K562 (cell line): Measurements from ENCODE around the gene DIPK1A. TPM values are rescaled to one million over a fixed set of nuclear protein-coding genes. Genes with fewer than 3 reads are reported as not detected.

Source experiments
- HCFC1 ChIP-seq: IDR thresholded peaks from 2 replicates; pipeline ENCODE4 v1.6.1; 2012; ENCODE audit warnings: low read depth, low read length, improper control_type of control experiment
- HDGF ChIP-seq: fragments of 450-650 bp; IDR thresholded peaks from 2 replicates; pipeline ENCODE4 v1.6.1; 2016
- HIVEP1 ChIP-seq: fragments of 250-450 bp; sonication (Bioruptor Pico); IDR thresholded peaks from 2 replicates; pipeline ENCODE4 v1.4.0; 2020; ENCODE audit warnings: mild to moderate bottlenecking
- HSF4 ChIP-seq: fragments of 250-450 bp; sonication (Bioruptor Pico); IDR thresholded peaks from 2 replicates; pipeline ENCODE4 v2.1.2; 2022; ENCODE audit warnings: mild to moderate bottlenecking, moderate library complexity, borderline replicate concordance
- ILF3 ChIP-seq: fragments of 450-650 bp; IDR thresholded peaks from 2 replicates; pipeline ENCODE4 v1.6.1; 2018; ENCODE audit warnings: antibody characterized with exemption, mild to moderate bottlenecking, moderate library complexity, borderline replicate concordance
- NFRKB ChIP-seq: fragments of 450-650 bp; IDR thresholded peaks from 2 replicates; pipeline ENCODE4 v1.6.1; 2016; ENCODE audit warnings: low read depth
- NFYB ChIP-seq: IDR thresholded peaks from 2 replicates; pipeline ENCODE4 v1.6.1; 2011; ENCODE audit warnings: mild to moderate bottlenecking, moderate library complexity; ENCODE audit not compliant: insufficient read length; ENCODE audit errors: extremely low read depth
- PTBP1 ChIP-seq: fragments of 200-400 bp; formaldehyde crosslinking; IDR thresholded peaks from 2 replicates; pipeline ENCODE4 v1.6.1; 2017; ENCODE audit warnings: low read depth, low read length
- RBM15 ChIP-seq: fragments of 200-400 bp; formaldehyde crosslinking; IDR thresholded peaks from 2 replicates; pipeline ENCODE4 v1.6.1; 2018; ENCODE audit warnings: mild to moderate bottlenecking, low read length, moderate library complexity; ENCODE audit not compliant: insufficient read depth
- SMARCB1 ChIP-seq: IDR thresholded peaks from 2 replicates; pipeline ENCODE4 v1.6.1; 2011; ENCODE audit warnings: improper control_type of control experiment, low read depth; ENCODE audit not compliant: insufficient read length
- ZFP36 ChIP-seq: fragments of 150-350 bp; IDR thresholded peaks from 2 replicates; pipeline ENCODE4 v1.6.1; 2018; ENCODE audit warnings: low read length, low read depth; ENCODE audit not compliant: partially characterized antibody
- ZNF764 ChIP-seq: fragments of 250-450 bp; sonication (Bioruptor Pico); IDR thresholded peaks from 2 replicates; pipeline ENCODE4 v1.4.0; 2020; ENCODE audit warnings: low read depth, mild to moderate bottlenecking, moderate library complexity
- polyA plus RNA-seq, 8 experiments: library from polyadenylated mRNA; depleted of rRNA in 4 of 8; stranded (reverse) in 5 of 8; unstranded in 3 of 8; fragments of >200 nt; fragmentation: Nextera tagmentation in 2 of 8; fragmentation: Illumina TruSeq in 1 of 8; extraction: Ambion mirVana in 2 of 8; extraction: Trizol in 1 of 8; gene quantifications; 2 replicates each; pipeline versions ENCODE4 v1.2.1 to v1.2.3, GENCODE V29; 2011 to 2014; ENCODE audit warnings: inconsistent platforms in 1 of 8, missing spikeins in 1 of 8
- total RNA-seq, 7 experiments: library from RNA; depleted of rRNA in 6 of 7; stranded (reverse); fragments of >200 nt in 6 of 7; fragmentation: Illumina TruSeq in 2 of 7; extraction: Trizol in 2 of 7; gene quantifications; 2 replicates each; pipeline versions ENCODE4 v1.2.1 to v1.2.3, GENCODE V29; 2011 to 2021; ENCODE audit warnings: low replicate concordance in 1 of 7
- TF ChIP-seq, protein P1 (sequence below): sonication (generic); formaldehyde crosslinking; IDR thresholded peaks from 2 replicates; pipeline ENCODE4 v1.8.0; 2022; ENCODE audit warnings: mild to moderate bottlenecking, missing genetic modification reagents
- TF ChIP-seq, protein P2 (sequence below): fragments of 450-650 bp; IDR thresholded peaks from 2 replicates; pipeline ENCODE4 v1.6.1; 2017; ENCODE audit warnings: antibody characterized with exemption
- TF ChIP-seq, protein P3 (sequence below): fragments of 450-650 bp; IDR thresholded peaks from 2 replicates; pipeline ENCODE4 v1.7.0; 2016; ENCODE audit warnings: borderline replicate concordance
- TF ChIP-seq, protein P4 (sequence below): sonication (generic); IDR thresholded peaks from 2 replicates; pipeline ENCODE4 v1.6.1; 2016
- TF ChIP-seq, protein P5 (sequence below): fragments of 250-450 bp; sonication (Bioruptor Pico); IDR thresholded peaks from 2 replicates; pipeline ENCODE4 v1.8.0; 2021; ENCODE audit warnings: borderline replicate concordance, mild to moderate bottlenecking, moderate library complexity; ENCODE audit not compliant: poor library complexity, severe bottlenecking
- TF ChIP-seq, protein P6 (sequence below), 2 experiments: fragments of 200-800 bp in 1 of 2; sonication (Bioruptor generic) in 1 of 2; sonication (generic) in 1 of 2; formaldehyde crosslinking in 1 of 2; IDR thresholded peaks in 1 of 2; conservative IDR thresholded peaks in 1 of 2; 2 replicates each; pipeline versions ENCODE4 v1.5.0 to v1.6.1; 2016 to 2020; ENCODE audit warnings: missing compliant biosample characterization in 1 of 2, missing genetic modification characterization in 1 of 2, missing genetic modification reagents in 1 of 2

DIPK1A gene
- total and polyA plus RNA-seq, 9 of the 15 experiments (the other 6 are each of a cell fraction or from before 2014, with no cell fraction given) = 0.54 to 2.5 (median 1.3) TPM

DNA sequence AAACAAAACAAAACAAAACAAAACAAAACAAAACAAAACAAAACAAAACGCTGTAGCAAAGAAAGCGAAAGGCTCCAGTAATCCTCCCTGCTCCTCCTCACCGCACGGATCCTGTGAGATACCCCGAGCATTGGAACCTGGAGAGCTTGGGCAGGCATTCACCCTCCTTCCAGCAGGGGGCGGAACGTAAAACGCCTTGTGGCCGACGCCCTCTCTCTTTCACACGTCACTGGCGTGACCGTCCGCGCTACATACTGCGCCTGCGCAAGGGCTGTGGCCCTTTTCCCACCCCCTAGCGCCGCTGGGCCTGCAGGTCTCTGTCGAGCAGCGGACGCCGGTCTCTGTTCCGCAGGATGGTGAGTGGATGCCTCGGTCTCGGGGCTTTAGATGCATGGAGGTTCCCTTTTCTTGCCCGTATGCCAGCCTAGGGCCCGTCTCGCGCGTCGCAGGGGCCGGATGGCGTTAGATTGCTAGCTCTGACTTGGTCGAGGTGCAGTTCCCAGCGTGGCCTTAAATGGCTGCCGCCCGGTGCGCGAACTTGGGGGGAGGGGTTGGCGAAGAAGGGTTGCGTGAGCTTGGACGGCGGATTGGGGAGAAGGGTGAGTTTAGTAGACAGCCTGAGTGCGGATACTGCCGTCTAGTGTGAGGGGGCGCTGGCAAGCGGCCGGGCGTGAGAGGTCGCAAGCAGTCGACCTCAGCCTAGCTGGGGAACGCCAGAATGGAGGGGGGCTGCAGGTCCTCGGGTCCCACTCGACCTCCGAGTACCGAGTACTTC, 129.3 kb downstream of the DIPK1A start, which contains the start of gene RPL5 (continued):
- TF ChIP-seq, protein P1, sequence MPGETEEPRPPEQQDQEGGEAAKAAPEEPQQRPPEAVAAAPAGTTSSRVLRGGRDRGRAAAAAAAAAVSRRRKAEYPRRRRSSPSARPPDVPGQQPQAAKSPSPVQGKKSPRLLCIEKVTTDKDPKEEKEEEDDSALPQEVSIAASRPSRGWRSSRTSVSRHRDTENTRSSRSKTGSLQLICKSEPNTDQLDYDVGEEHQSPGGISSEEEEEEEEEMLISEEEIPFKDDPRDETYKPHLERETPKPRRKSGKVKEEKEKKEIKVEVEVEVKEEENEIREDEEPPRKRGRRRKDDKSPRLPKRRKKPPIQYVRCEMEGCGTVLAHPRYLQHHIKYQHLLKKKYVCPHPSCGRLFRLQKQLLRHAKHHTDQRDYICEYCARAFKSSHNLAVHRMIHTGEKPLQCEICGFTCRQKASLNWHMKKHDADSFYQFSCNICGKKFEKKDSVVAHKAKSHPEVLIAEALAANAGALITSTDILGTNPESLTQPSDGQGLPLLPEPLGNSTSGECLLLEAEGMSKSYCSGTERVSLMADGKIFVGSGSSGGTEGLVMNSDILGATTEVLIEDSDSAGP (CRISPR knock-in tag) = peak; percentile 77
- TF ChIP-seq HIVEP1 (CRISPR knock-in tag) (no peak), RBM15 (no peak), NFRKB (peak; percentile 99), HDGF (no peak), HCFC1 (peak; percentile 68), ILF3 (peak; percentile 31; the same call in 1 of the 2 replicates), ZNF764 (CRISPR knock-in tag) (no peak), SMARCB1 (no peak), ZFP36 (peak; percentile 20), HSF4 (CRISPR knock-in tag) (no peak), NFYB (no peak), PTBP1 (0 out of 2 replicates have a peak, but pooled peaks have one; percentile 22)
- TF ChIP-seq, protein P2, sequence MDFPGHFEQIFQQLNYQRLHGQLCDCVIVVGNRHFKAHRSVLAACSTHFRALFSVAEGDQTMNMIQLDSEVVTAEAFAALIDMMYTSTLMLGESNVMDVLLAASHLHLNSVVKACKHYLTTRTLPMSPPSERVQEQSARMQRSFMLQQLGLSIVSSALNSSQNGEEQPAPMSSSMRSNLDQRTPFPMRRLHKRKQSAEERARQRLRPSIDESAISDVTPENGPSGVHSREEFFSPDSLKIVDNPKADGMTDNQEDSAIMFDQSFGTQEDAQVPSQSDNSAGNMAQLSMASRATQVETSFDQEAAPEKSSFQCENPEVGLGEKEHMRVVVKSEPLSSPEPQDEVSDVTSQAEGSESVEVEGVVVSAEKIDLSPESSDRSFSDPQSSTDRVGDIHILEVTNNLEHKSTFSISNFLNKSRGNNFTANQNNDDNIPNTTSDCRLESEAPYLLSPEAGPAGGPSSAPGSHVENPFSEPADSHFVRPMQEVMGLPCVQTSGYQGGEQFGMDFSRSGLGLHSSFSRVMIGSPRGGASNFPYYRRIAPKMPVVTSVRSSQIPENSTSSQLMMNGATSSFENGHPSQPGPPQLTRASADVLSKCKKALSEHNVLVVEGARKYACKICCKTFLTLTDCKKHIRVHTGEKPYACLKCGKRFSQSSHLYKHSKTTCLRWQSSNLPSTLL = no peak
- TF ChIP-seq, protein P3, sequence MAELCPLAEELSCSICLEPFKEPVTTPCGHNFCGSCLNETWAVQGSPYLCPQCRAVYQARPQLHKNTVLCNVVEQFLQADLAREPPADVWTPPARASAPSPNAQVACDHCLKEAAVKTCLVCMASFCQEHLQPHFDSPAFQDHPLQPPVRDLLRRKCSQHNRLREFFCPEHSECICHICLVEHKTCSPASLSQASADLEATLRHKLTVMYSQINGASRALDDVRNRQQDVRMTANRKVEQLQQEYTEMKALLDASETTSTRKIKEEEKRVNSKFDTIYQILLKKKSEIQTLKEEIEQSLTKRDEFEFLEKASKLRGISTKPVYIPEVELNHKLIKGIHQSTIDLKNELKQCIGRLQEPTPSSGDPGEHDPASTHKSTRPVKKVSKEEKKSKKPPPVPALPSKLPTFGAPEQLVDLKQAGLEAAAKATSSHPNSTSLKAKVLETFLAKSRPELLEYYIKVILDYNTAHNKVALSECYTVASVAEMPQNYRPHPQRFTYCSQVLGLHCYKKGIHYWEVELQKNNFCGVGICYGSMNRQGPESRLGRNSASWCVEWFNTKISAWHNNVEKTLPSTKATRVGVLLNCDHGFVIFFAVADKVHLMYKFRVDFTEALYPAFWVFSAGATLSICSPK = no peak; the same call in 1 of the 2 replicates
- TF ChIP-seq, protein P4, sequence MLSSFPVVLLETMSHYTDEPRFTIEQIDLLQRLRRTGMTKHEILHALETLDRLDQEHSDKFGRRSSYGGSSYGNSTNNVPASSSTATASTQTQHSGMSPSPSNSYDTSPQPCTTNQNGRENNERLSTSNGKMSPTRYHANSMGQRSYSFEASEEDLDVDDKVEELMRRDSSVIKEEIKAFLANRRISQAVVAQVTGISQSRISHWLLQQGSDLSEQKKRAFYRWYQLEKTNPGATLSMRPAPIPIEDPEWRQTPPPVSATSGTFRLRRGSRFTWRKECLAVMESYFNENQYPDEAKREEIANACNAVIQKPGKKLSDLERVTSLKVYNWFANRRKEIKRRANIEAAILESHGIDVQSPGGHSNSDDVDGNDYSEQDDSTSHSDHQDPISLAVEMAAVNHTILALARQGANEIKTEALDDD = no peak; the same call in 1 of the 2 replicates
- TF ChIP-seq, protein P5, sequence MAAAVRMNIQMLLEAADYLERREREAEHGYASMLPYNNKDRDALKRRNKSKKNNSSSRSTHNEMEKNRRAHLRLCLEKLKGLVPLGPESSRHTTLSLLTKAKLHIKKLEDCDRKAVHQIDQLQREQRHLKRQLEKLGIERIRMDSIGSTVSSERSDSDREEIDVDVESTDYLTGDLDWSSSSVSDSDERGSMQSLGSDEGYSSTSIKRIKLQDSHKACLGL (CRISPR knock-in tag) = peak; percentile 88
- TF ChIP-seq, protein P6, sequence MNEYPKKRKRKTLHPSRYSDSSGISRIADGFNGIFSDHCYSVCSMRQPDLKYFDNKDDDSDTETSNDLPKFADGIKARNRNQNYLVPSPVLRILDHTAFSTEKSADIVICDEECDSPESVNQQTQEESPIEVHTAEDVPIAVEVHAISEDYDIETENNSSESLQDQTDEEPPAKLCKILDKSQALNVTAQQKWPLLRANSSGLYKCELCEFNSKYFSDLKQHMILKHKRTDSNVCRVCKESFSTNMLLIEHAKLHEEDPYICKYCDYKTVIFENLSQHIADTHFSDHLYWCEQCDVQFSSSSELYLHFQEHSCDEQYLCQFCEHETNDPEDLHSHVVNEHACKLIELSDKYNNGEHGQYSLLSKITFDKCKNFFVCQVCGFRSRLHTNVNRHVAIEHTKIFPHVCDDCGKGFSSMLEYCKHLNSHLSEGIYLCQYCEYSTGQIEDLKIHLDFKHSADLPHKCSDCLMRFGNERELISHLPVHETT (CRISPR knock-in tag; conservative IDR thresholded peaks at IDR 0.05 in 1 of 2, IDR thresholded peaks at IDR 0.05 in 1 of 2) = 0 out of 4 replicates have a peak, but pooled peaks of 1 of the 2 experiments have one; percentile 47
